Measurements from ENCODE around the gene ANKRD22.

- no peak for TF ChIP-seq EZH2 (IDR thresholded peaks at IDR 0.05; ENCODE audit: borderline replicate concordance, low read depth, low read length, poor library complexity, severe bottlenecking)
- peak; percentile 46 for TF ChIP-seq CTCF (conservative IDR thresholded peaks at IDR 0.05; ENCODE audit: low read depth, low read length)
These were observed 28.8 kb upstream of the ANKRD22 start for GRCh38 chr10:88880282-88881076.

Data from A673 (cell line).